Esophagus muscularis mucosa (tissue), 4 donors: ENCODE data around the gene KCNQ1. TPM values are rescaled to one million over a fixed set of nuclear protein-coding genes. Genes with fewer than 3 reads are reported as not detected.

Experiments used
- DNase-seq: peaks from one replicate; pipeline ENCODE4 v3.0.0-alpha.2; 2017; ENCODE audit errors: extremely low spot score
- H3K27ac ChIP-seq, 4 donors: fragments of 200-600 bp; sonication (generic); replicated peaks in 1 of 4; 1 replicate in 3 of 4; 2 replicates in 1 of 4; pipeline ENCODE4 v1.5.1; 2016 to 2019; ENCODE audit warnings: mild to moderate bottlenecking in 1 of 4
- H3K27me3 ChIP-seq, 4 donors: fragments of 200-600 bp; sonication (generic); one replicate each; pipeline versions ENCODE4 v1.5.1 to v1.6.0; 2016 to 2019
- H3K36me3 ChIP-seq, 4 donors: fragments of 200-600 bp; sonication (generic); one replicate each; pipeline ENCODE4 v1.5.1; 2016 to 2019
- H3K4me1 ChIP-seq, 4 donors: fragments of 200-600 bp; sonication (generic); one replicate each; pipeline ENCODE4 v1.5.1; 2016 to 2019
- H3K4me3 ChIP-seq, 4 donors: fragments of 200-600 bp; sonication (generic); 1 replicate in 2 of 4; 2 replicates in 2 of 4; pipeline ENCODE4 v1.5.1; 2016 to 2019; ENCODE audit warnings: mild to moderate bottlenecking in 4 of 4, moderate library complexity in 1 of 4
- H3K9me3 ChIP-seq, 4 donors: fragments of 200-600 bp; sonication (generic); 1 replicate in 3 of 4; 2 replicates in 1 of 4; pipeline ENCODE4 v1.5.1; 2016 to 2019
- EP300 ChIP-seq: sonication (generic); formaldehyde crosslinking; IDR thresholded peaks from one replicate; pipeline ENCODE4 v1.6.1; 2017; ENCODE audit warnings: antibody characterized with exemption
- POLR2A ChIP-seq: fragments of 450-650 bp; IDR thresholded peaks from one replicate; pipeline ENCODE4 v1.6.1; 2017; ENCODE audit warnings: antibody characterized with exemption, moderate library complexity, mild to moderate bottlenecking, low read depth
- POLR2AphosphoS5 ChIP-seq, 2 donors: sonication (generic); formaldehyde crosslinking; IDR thresholded peaks; one replicate each; pipeline ENCODE4 v1.6.1; 2017; ENCODE audit warnings: antibody characterized with exemption in 2 of 2
- WGBS: methylation state at CpG from one replicate; pipeline ENCODE4 v1.1.5; 2018; 5-methylcytosine and 5-hydroxymethylcytosine counted together
- intact Hi-C: fragments of 100-400 bp; cut with DNase I; formaldehyde crosslinking; loops from one replicate; pipeline ENCODE4 v1.15.1; 2023
- total RNA-seq, 4 donors: library from RNA; depleted of rRNA; stranded (reverse); fragments of >200 nt; gene quantifications; one replicate each; pipeline versions ENCODE4 v1.1.0 to v1.2.1, GENCODE V29; 2016
- TF ChIP-seq, protein P1 (sequence below), 3 experiments: fragments of 200-600 bp in 2 of 3; fragments of 450-650 bp in 1 of 3; sonication (generic) in 2 of 3; IDR thresholded peaks; one replicate each; pipeline ENCODE4 v1.5.1; 2017 to 2019; ENCODE audit warnings: antibody characterized with exemption in 3 of 3, mild to moderate bottlenecking in 2 of 3, moderate library complexity in 1 of 3

KCNQ1 gene
- total RNA-seq, 4 donors from 2014 or later: 2.1 to 5.9 (median 4.3) TPM

DNA sequence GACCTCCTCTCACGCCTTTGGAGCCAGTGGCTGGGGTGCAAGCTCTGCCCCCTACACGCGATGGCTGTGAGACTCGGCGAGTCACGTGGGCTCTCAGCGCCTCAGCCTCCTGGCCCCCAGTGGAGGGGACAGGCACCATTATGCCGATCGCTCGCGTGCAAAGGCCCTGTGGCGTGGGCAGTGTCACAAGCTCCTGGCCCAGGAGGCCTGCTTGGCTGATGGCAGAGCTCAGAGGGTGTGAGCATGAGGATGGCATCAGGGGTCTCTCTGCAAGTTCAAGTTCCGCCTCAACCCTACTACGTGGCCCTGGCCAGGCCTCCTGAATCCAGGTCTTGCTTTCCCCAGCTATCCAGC is 345.7 kb downstream of the KCNQ1 start:
- 96% methylated on average over 14 of the region's 14 CpGs for WGBS
- no peak overlapping the region for H3K27ac ChIP-seq
- no peaks in the 10 kb centered on the region for H3K9me3 ChIP-seq
- TF ChIP-seq, protein P1, sequence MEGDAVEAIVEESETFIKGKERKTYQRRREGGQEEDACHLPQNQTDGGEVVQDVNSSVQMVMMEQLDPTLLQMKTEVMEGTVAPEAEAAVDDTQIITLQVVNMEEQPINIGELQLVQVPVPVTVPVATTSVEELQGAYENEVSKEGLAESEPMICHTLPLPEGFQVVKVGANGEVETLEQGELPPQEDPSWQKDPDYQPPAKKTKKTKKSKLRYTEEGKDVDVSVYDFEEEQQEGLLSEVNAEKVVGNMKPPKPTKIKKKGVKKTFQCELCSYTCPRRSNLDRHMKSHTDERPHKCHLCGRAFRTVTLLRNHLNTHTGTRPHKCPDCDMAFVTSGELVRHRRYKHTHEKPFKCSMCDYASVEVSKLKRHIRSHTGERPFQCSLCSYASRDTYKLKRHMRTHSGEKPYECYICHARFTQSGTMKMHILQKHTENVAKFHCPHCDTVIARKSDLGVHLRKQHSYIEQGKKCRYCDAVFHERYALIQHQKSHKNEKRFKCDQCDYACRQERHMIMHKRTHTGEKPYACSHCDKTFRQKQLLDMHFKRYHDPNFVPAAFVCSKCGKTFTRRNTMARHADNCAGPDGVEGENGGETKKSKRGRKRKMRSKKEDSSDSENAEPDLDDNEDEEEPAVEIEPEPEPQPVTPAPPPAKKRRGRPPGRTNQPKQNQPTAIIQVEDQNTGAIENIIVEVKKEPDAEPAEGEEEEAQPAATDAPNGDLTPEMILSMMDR (IDR thresholded peaks at IDR 0.05): no peak
- TF ChIP-seq POLR2A: no peak
- no peak for TF ChIP-seq EP300
- no peak for TF ChIP-seq POLR2AphosphoS5 (IDR thresholded peaks at IDR 0.05)
- intact Hi-C loops: loop anchor here (5.0 kb wide), 1 partner anchor 92 kb away; no protein-coding TSS in a partner anchor
- DNase-seq: no peak
- peaks cover 24 to 31% (median 26%) of the 10 kb centered on the region in 4 donors for H3K4me1 ChIP-seq
- no peaks in the 10 kb centered on the region for H3K36me3 ChIP-seq
- no peak overlapping the region for H3K4me3 ChIP-seq
- H3K27me3 ChIP-seq: no peaks in the 10 kb centered on the region

DNA sequence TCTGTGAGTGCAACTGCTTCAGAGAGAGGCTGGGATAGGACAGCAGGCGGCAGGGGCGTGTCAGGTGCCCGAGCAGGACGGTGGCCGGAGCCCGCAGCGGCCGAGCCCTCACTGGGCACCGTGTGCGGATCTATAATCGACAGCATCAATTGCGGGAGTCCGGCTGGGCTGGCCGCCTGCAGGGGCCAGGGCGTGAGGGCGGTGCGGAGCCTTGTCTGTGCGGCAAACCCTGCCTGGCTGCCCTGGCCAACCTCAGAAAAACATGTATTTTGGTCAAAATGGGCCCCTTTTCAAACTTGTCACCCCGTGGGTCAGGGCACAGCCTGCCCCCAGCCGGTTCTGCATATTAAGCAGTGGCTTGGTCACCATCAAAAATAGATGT is 346.3 kb downstream of the KCNQ1 start:
- TF ChIP-seq, protein P1 (IDR thresholded peaks at IDR 0.05): no peak
- TF ChIP-seq POLR2AphosphoS5 (IDR thresholded peaks at IDR 0.05): no peak
- no peak for TF ChIP-seq EP300
- no peak for TF ChIP-seq POLR2A
- H3K27ac ChIP-seq: peak overlapping the region in 2 of 4 donors; percentile 75 to 82
- peaks cover 24 to 31% (median 26%) of the 10 kb centered on the region in 4 donors for H3K4me1 ChIP-seq
- H3K36me3 ChIP-seq: no peaks in the 10 kb centered on the region
- intact Hi-C loops: loop anchor here (5.0 kb wide), 1 partner anchor 91 kb away; no protein-coding TSS in a partner anchor
- peak overlapping the region; percentile 55 to 63 (median 60) for H3K4me3 ChIP-seq
- H3K27me3 ChIP-seq: no peaks in the 10 kb centered on the region
- 25% methylated on average over 2 of the region's 20 CpGs for WGBS
- DNase-seq: no peak
- no peaks in the 10 kb centered on the region for H3K9me3 ChIP-seq

DNA sequence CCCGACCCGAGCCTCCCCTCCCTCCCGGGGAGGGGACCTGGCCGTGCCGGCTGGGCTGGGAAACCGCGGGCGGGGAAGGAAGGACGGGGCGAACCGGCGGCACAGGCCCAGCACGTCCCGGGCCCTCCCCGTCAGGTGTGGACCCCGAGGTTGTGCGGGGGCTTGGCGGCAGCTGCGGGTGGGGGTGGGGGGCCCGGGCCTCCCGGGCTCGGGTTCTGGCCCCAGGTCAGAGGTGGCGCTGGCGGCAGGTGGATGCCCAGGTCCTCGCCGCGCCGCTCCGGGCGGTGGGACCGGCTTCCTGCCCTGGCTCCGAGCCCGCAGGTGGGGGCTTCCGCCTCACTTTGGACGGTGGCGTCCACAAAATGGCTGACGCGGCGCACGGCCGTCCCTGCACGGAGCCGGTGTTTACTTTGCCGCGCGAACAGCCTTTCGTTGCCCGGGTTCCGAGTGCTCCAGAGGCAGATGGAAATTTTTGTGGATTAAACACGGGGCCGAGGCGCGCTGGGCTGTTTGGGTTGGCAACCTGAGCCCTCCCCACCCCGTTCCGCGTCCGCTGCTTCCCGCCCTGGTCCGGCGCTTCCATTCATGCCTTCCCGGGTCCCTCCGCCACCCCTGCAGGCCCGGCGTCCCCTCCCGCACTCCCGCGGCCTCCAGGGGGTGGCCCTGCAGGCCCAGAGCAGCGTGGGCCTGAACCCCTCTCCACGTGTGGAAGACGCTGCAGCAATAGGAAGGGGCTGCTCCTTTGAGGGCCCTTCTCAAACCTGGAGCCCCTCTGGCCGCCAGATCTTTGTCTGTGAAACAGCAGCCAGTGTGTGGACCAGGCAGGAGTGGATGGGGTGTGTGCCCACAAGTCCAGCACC is 346.9 kb downstream of the KCNQ1 start:
- DNase-seq: no peak
- WGBS: 29% methylated on average over 32 of the region's 71 CpGs
- no peak for TF ChIP-seq POLR2A
- peak in 1 of 2 donors; percentile 29 for TF ChIP-seq POLR2AphosphoS5 (IDR thresholded peaks at IDR 0.05)

GRCh38 chr11:2792381-2793250 is 347.8 kb downstream of the KCNQ1 start:
- peak overlapping the region; percentile 70 to 82 (median 74) for H3K27ac ChIP-seq
- H3K36me3 ChIP-seq: no peaks in the 10 kb centered on the region
- intact Hi-C loops: loop anchor here (5.0 kb wide), 1 partner anchor 90 kb away; no protein-coding TSS in a partner anchor
- TF ChIP-seq EP300: no peak
- TF ChIP-seq POLR2A: no peak
- no peak for TF ChIP-seq POLR2AphosphoS5 (IDR thresholded peaks at IDR 0.05)
- TF ChIP-seq, protein P1 (IDR thresholded peaks at IDR 0.05): no peak
- no peaks in the 10 kb centered on the region for H3K9me3 ChIP-seq
- peaks cover 24 to 31% (median 26%) of the 10 kb centered on the region in 4 donors for H3K4me1 ChIP-seq
- 92% methylated on average over 18 of the region's 28 CpGs for WGBS
- no peaks in the 10 kb centered on the region for H3K27me3 ChIP-seq
- no peak for DNase-seq
- no peak overlapping the region for H3K4me3 ChIP-seq

More for the DNA sequence above, 346.9 kb downstream of the KCNQ1 start:
- H3K36me3 ChIP-seq: no peaks in the 10 kb centered on the region
- intact Hi-C loops: loop anchor here (5.0 kb wide), 1 partner anchor 91 kb away; no protein-coding TSS in a partner anchor
- no peaks in the 10 kb centered on the region for H3K27me3 ChIP-seq
- peaks cover 24 to 31% (median 26%) of the 10 kb centered on the region in 4 donors for H3K4me1 ChIP-seq
- no peaks in the 10 kb centered on the region for H3K9me3 ChIP-seq
- peak overlapping the region; percentile 70 to 82 (median 74) for H3K27ac ChIP-seq
- peak overlapping the region; percentile 55 to 63 (median 60) for H3K4me3 ChIP-seq

GRCh38 chr11:2793701-2794045 is 348.9 kb downstream of the KCNQ1 start:
- Histone ChIP-seq H3K36me3 (no peaks in the 10 kb centered on the region), H3K27me3 (no peaks in the 10 kb centered on the region), H3K4me1 (peaks cover 20 to 25% (median 21%) of the 10 kb centered on the region in 4 donors), H3K9me3 (no peaks in the 10 kb centered on the region), H3K4me3 (no peak overlapping the region), H3K27ac (no peak overlapping the region)
- TF ChIP-seq, protein P1 (IDR thresholded peaks at IDR 0.05): no peak
- no peak for TF ChIP-seq POLR2AphosphoS5 (IDR thresholded peaks at IDR 0.05)
- no peak for TF ChIP-seq EP300
- TF ChIP-seq POLR2A: no peak
- WGBS: 94% methylated on average over 4 of the region's 4 CpGs
- intact Hi-C loops: loop anchor here (5.0 kb wide), 1 partner anchor 89 kb away; no protein-coding TSS in a partner anchor
- no peak for DNase-seq
